HCT116 (cell line): ENCODE data around the gene LRCH1. TPM values are rescaled to one million over a fixed set of nuclear protein-coding genes. Genes with fewer than 3 reads are reported as not detected.

Experiments used
- ATAC-seq: fragments of 200-7000 bp; cut with Tn5 transposase; 2 replicates; pipeline ENCODE4 v1.9.1; 2020; ENCODE audit warnings: mild to moderate bottlenecking, moderate library complexity
- BruUV-seq: library from RNA; stranded (reverse); fragments of 400-500 nt; replicated peaks from 2 replicates; lab custom pipeline; 2021; lab: Mats Ljungman, UMichigan
- CTCF ChIA-PET: fragments of 300-600 bp; sonication (Branson Sonifier 250); formaldehyde crosslinking; loops from one replicate; lab custom pipeline; 2021; ENCODE audit warnings: antibody characterized with exemption; lab: Charles Lee
- POLR2A ChIA-PET: fragments of 300-600, 350-600 bp; sonication (Branson Sonifier 250); formaldehyde crosslinking; loops from one replicate; lab custom pipeline; 2021; ENCODE audit warnings: antibody characterized with exemption; lab: Charles Lee
- RAD21 ChIA-PET, 2 experiments: fragments of 300-600 bp; sonication (Branson Sonifier 250); formaldehyde crosslinking; loops; one replicate each; lab custom pipeline; 2023; ENCODE audit warnings: low total read pairs in 2 of 2; ENCODE audit not compliant: uncharacterized antibody in 2 of 2, unreplicated experiment in 2 of 2, low non-redundant PET in 1 of 2; lab: Charles Lee
- DNase-seq: peaks from one replicate; pipeline ENCODE4 v3.0.0-alpha.2; 2010; ENCODE audit warnings: low read depth, low spot score
- H2AFZ ChIP-seq: fragments of 200-600 bp; shearing (Covaris generic), sonication (generic); 2 replicates; pipeline ENCODE4 v1.6.1; 2017; ENCODE audit warnings: low read depth, mixed run types, mixed read lengths, antibody characterized with exemption, low read length; ENCODE audit not compliant: poor library complexity, severe bottlenecking
- H3K27ac ChIP-seq: 2 replicates; pipeline ENCODE4 v1.5.1; 2012; ENCODE audit warnings: low read depth, low read length
- H3K27me3 ChIP-seq: fragments of 200-600 bp; sonication (generic); 2 replicates; pipeline ENCODE4 v1.6.1; 2016; ENCODE audit warnings: mixed run types, low read length, mixed read lengths; ENCODE audit not compliant: insufficient read depth
- H3K36me3 ChIP-seq, 2 experiments: fragments of 200-500 bp in 1 of 2; fragments of 200-600 bp in 1 of 2; sonication (Bioruptor generic) in 1 of 2; sonication (generic) in 1 of 2; 2 replicates each; pipeline versions ENCODE4 v1.5.1 to v1.6.1; 2014 to 2016; ENCODE audit warnings: low read length in 2 of 2, inconsistent platforms in 1 of 2, mixed read lengths in 1 of 2, mixed run types in 1 of 2; ENCODE audit not compliant: insufficient read depth in 2 of 2, control insufficient read depth in 1 of 2
- H3K4me1 ChIP-seq, 2 experiments: fragments of 200-600 bp in 1 of 2; sonication (generic) in 1 of 2; 2 replicates each; pipeline versions ENCODE4 v1.5.1 to v1.6.1; 2012 to 2017; ENCODE audit warnings: low read length in 2 of 2, inconsistent platforms in 1 of 2, mild to moderate bottlenecking in 1 of 2, mixed read lengths in 1 of 2, mixed run types in 1 of 2, moderate library complexity in 1 of 2; ENCODE audit not compliant: insufficient read depth in 2 of 2, control insufficient read depth in 1 of 2
- H3K4me2 ChIP-seq: fragments of 200-600 bp; sonication (generic); 2 replicates; pipeline ENCODE4 v1.6.1; 2017; ENCODE audit warnings: mixed run types, low read length, mixed read lengths
- H3K4me3 ChIP-seq, 2 experiments: fragments of 200-600 bp in 1 of 2; sonication (generic) in 1 of 2; replicated peaks in 1 of 2; 2 replicates each; pipeline ENCODE4 v1.5.1; 2011 to 2016; ENCODE audit warnings: low read length in 2 of 2, control low read depth in 1 of 2, low read depth in 1 of 2, mild to moderate bottlenecking in 1 of 2, mixed read lengths in 1 of 2, mixed run types in 1 of 2
- H3K79me2 ChIP-seq: fragments of 200-600 bp; sonication (generic); 2 replicates; pipeline ENCODE4 v1.6.1; 2017; ENCODE audit warnings: mild to moderate bottlenecking, mixed run types, low read length, moderate library complexity, mixed read lengths; ENCODE audit not compliant: insufficient read depth
- H3K9ac ChIP-seq: fragments of 200-600 bp; sonication (generic); 2 replicates; pipeline ENCODE4 v1.6.1; 2016; ENCODE audit warnings: low read length, mixed read lengths
- H3K9me2 ChIP-seq: fragments of 200-600 bp; sonication (generic), shearing (Covaris generic); 2 replicates; pipeline ENCODE4 v1.6.1; 2017; ENCODE audit warnings: mixed run types, mild to moderate bottlenecking, moderate library complexity; ENCODE audit not compliant: insufficient read depth
- H3K9me3 ChIP-seq, 2 experiments: fragments of 200-500 bp in 1 of 2; fragments of 200-600 bp in 1 of 2; sonication (Bioruptor generic) in 1 of 2; sonication (generic) in 1 of 2; 2 replicates each; pipeline ENCODE4 v1.6.1; 2014 to 2017; ENCODE audit warnings: low read length in 2 of 2, mixed read lengths in 2 of 2, inconsistent platforms in 1 of 2, low read depth in 1 of 2, mild to moderate bottlenecking in 1 of 2, mixed run types in 1 of 2, moderate library complexity in 1 of 2; ENCODE audit not compliant: control insufficient read depth in 1 of 2, insufficient read depth in 1 of 2
- H4K20me1 ChIP-seq: fragments of 200-600 bp; sonication (generic), shearing (Covaris generic); 2 replicates; pipeline ENCODE4 v1.6.1; 2017; ENCODE audit warnings: mixed run types, mild to moderate bottlenecking, moderate library complexity; ENCODE audit not compliant: insufficient read depth
- CBX3 ChIP-seq: IDR thresholded peaks from 2 replicates; pipeline ENCODE4 v1.6.1; 2012; ENCODE audit warnings: low read depth
- CEBPB ChIP-seq: IDR thresholded peaks from 2 replicates; pipeline ENCODE4 v1.6.1; 2012; ENCODE audit warnings: low read depth
- EGR1 ChIP-seq: IDR thresholded peaks from 2 replicates; pipeline ENCODE4 v1.6.1; 2012; ENCODE audit warnings: low read depth
- EZH2 ChIP-seq: fragments of 200-600 bp; sonication (generic); IDR thresholded peaks from 2 replicates; pipeline ENCODE4 v1.6.1; 2017; ENCODE audit warnings: antibody characterized with exemption, mixed run types
- EZH2phosphoT487 ChIP-seq: fragments of 200-600 bp; IDR thresholded peaks from 2 replicates; pipeline ENCODE4 v1.6.1; 2018; ENCODE audit warnings: antibody characterized with exemption, borderline replicate concordance
- JUND ChIP-seq: IDR thresholded peaks from 2 replicates; pipeline ENCODE4 v1.6.1; 2012
- POLR2A ChIP-seq: IDR thresholded peaks from 2 replicates; pipeline ENCODE4 v1.7.0; 2011; ENCODE audit warnings: borderline replicate concordance; ENCODE audit not compliant: insufficient read depth, insufficient read length; ENCODE audit errors: extremely low read depth
- SIN3A ChIP-seq: IDR thresholded peaks from 2 replicates; pipeline ENCODE4 v1.6.1; 2012; ENCODE audit warnings: low read depth
- SP1 ChIP-seq: IDR thresholded peaks from 2 replicates; pipeline ENCODE4 v1.6.1; 2012; ENCODE audit warnings: low read depth
- ZFX ChIP-seq: fragments of 450-650 bp; IDR thresholded peaks from 2 replicates; pipeline ENCODE4 v1.6.1; 2017
- intact Hi-C: fragments of 100-400 bp; cut with micrococcal nuclease; formaldehyde crosslinking; loops from 2 replicates; pipeline ENCODE4 v1.10.0; 2022
- total RNA-seq: library from RNA; stranded (reverse); gene quantifications from one replicate; pipeline ENCODE4 v1.2.1, GENCODE V29; 2021; ENCODE audit not compliant: unreplicated experiment
- TF ChIP-seq, protein P1 (sequence below): IDR thresholded peaks from 2 replicates; pipeline ENCODE4 v1.6.1; 2012; ENCODE audit warnings: low read depth
- TF ChIP-seq, protein P2 (sequence below): IDR thresholded peaks from 2 replicates; pipeline ENCODE4 v1.6.1; 2011; ENCODE audit warnings: mild to moderate bottlenecking, low read length, moderate library complexity; ENCODE audit not compliant: insufficient replicate concordance; ENCODE audit errors: extremely low read depth
- TF ChIP-seq, protein P3 (sequence below): IDR thresholded peaks from 2 replicates; pipeline ENCODE4 v1.6.1; 2012
- TF ChIP-seq, protein P4 (sequence below), 3 experiments: fragments of 200-600 bp in 1 of 3; sonication (generic) in 1 of 3; IDR thresholded peaks in 2 of 3; conservative IDR thresholded peaks in 1 of 3; 2 replicates each; pipeline ENCODE4 v1.5.1; 2012 to 2017; ENCODE audit warnings: low read depth in 2 of 3, low read length in 2 of 3, antibody characterized with exemption in 1 of 3, borderline replicate concordance in 1 of 3, control low read depth in 1 of 3, mild to moderate bottlenecking in 1 of 3, mixed read lengths in 1 of 3, mixed run types in 1 of 3, moderate library complexity in 1 of 3; ENCODE audit not compliant: insufficient read depth in 1 of 3

Gene LRCH1
- total RNA-seq, 1 experiment from 2014 or later = 15.6 TPM

DNA sequence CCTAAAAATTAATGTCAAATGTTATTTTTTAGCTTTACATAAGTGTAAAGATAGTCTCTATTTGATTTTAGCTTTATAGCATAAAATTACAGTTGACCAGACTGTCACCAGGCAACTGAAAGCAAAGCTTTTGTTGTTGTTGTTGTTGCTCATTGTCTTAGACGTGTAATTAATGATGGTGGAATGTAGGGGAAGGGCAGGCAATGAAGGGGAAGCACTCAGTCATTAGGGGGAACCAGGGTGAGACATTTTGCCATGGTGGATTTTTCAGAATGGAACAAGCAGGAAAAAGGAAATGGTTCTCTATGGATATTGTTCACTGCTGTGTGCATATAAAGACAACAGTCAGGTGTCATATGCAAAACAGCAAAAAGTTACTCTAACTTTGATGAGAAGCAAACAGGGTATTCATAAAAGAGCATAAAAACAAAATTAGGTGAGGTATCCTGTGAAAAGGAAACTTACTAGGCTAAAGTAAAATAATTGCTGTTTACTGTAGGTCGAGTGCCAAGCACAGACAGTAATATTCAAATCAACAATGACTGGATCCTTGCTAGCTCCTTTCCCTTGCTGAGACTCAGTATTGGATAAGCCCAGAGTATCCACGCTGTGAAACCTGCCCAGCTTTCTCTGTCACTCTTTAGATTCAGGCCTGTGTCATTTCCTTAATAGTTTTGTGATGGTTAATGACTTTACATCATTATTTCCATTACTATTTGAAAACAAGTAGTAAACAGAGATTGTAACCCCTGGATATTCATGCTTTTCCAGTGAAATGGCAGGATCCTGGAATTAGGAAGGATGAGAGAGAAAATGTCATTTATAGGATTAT is 110.5 kb downstream of the LRCH1 start:
- H3K9me3 ChIP-seq = no peaks in the 10 kb centered on the region
- TF ChIP-seq CEBPB (no peak), EZH2phosphoT487 (no peak), POLR2A (no peak), JUND (no peak), SP1 (no peak), EZH2 (no peak), CBX3 (no peak), EGR1 (no peak), SIN3A (no peak), ZFX (no peak)
- TF ChIP-seq, protein P1, sequence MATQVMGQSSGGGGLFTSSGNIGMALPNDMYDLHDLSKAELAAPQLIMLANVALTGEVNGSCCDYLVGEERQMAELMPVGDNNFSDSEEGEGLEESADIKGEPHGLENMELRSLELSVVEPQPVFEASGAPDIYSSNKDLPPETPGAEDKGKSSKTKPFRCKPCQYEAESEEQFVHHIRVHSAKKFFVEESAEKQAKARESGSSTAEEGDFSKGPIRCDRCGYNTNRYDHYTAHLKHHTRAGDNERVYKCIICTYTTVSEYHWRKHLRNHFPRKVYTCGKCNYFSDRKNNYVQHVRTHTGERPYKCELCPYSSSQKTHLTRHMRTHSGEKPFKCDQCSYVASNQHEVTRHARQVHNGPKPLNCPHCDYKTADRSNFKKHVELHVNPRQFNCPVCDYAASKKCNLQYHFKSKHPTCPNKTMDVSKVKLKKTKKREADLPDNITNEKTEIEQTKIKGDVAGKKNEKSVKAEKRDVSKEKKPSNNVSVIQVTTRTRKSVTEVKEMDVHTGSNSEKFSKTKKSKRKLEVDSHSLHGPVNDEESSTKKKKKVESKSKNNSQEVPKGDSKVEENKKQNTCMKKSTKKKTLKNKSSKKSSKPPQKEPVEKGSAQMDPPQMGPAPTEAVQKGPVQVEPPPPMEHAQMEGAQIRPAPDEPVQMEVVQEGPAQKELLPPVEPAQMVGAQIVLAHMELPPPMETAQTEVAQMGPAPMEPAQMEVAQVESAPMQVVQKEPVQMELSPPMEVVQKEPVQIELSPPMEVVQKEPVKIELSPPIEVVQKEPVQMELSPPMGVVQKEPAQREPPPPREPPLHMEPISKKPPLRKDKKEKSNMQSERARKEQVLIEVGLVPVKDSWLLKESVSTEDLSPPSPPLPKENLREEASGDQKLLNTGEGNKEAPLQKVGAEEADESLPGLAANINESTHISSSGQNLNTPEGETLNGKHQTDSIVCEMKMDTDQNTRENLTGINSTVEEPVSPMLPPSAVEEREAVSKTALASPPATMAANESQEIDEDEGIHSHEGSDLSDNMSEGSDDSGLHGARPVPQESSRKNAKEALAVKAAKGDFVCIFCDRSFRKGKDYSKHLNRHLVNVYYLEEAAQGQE = no peak
- TF ChIP-seq, protein P2, sequence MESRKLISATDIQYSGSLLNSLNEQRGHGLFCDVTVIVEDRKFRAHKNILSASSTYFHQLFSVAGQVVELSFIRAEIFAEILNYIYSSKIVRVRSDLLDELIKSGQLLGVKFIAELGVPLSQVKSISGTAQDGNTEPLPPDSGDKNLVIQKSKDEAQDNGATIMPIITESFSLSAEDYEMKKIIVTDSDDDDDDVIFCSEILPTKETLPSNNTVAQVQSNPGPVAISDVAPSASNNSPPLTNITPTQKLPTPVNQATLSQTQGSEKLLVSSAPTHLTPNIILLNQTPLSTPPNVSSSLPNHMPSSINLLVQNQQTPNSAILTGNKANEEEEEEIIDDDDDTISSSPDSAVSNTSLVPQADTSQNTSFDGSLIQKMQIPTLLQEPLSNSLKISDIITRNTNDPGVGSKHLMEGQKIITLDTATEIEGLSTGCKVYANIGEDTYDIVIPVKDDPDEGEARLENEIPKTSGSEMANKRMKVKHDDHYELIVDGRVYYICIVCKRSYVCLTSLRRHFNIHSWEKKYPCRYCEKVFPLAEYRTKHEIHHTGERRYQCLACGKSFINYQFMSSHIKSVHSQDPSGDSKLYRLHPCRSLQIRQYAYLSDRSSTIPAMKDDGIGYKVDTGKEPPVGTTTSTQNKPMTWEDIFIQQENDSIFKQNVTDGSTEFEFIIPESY = no peak
- TF ChIP-seq, protein P3, sequence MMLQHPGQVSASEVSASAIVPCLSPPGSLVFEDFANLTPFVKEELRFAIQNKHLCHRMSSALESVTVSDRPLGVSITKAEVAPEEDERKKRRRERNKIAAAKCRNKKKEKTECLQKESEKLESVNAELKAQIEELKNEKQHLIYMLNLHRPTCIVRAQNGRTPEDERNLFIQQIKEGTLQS = no peak
- TF ChIP-seq, protein P4, sequence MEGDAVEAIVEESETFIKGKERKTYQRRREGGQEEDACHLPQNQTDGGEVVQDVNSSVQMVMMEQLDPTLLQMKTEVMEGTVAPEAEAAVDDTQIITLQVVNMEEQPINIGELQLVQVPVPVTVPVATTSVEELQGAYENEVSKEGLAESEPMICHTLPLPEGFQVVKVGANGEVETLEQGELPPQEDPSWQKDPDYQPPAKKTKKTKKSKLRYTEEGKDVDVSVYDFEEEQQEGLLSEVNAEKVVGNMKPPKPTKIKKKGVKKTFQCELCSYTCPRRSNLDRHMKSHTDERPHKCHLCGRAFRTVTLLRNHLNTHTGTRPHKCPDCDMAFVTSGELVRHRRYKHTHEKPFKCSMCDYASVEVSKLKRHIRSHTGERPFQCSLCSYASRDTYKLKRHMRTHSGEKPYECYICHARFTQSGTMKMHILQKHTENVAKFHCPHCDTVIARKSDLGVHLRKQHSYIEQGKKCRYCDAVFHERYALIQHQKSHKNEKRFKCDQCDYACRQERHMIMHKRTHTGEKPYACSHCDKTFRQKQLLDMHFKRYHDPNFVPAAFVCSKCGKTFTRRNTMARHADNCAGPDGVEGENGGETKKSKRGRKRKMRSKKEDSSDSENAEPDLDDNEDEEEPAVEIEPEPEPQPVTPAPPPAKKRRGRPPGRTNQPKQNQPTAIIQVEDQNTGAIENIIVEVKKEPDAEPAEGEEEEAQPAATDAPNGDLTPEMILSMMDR (IDR thresholded peaks at IDR 0.05 in 2 of 3, conservative IDR thresholded peaks at IDR 0.05 in 1 of 3; ENCODE audit: borderline replicate concordance in 1 of 3, insufficient read depth in 1 of 3, low read depth in 2 of 3, low read length in 2 of 3) = no peak
- TF ChIP-seq, all 23 proteins: peak for 0
- no peak overlapping the region for H2AFZ ChIP-seq
- no peaks in the 10 kb centered on the region for H3K9me2 ChIP-seq
- RAD21 ChIA-PET = no interaction called here
- H3K4me1 ChIP-seq = no peaks in the 10 kb centered on the region
- H3K4me2 ChIP-seq = no peak overlapping the region
- CTCF ChIA-PET = no interaction called here
- peaks cover 19% of the 10 kb centered on the region; the same call in 1 of the 2 replicates for H3K79me2 ChIP-seq
- H4K20me1 ChIP-seq = no peaks in the 10 kb centered on the region
- H3K27ac ChIP-seq = no peak overlapping the region
- no TSS peak for BruUV-seq
- no peak overlapping the region for H3K9ac ChIP-seq
- no peak overlapping the region for H3K4me3 ChIP-seq
- ATAC-seq (no peak), DNase-seq (no peak)
- POLR2A ChIA-PET = no interaction called here
- intact Hi-C loops = no loop called here
- no peaks in the 10 kb centered on the region for H3K27me3 ChIP-seq
- H3K36me3 ChIP-seq = no peaks in the 10 kb centered on the region
